Stomach (tissue), 4 donors: Measurements from ENCODE around the gene LMAN1L.

ENCODE experiments used
- POLR2A ChIP-seq, 4 donors: fragments of 450-650 bp; IDR thresholded peaks; one replicate each; pipeline ENCODE4 v1.6.1; 2016; ENCODE audit warnings: antibody characterized with exemption in 4 of 4, control low read depth in 2 of 4, mild to moderate bottlenecking in 1 of 4, moderate library complexity in 1 of 4
- POLR2AphosphoS5 ChIP-seq, 3 donors: sonication (generic); formaldehyde crosslinking; IDR thresholded peaks; one replicate each; pipeline ENCODE4 v1.6.1; 2016; ENCODE audit warnings: antibody characterized with exemption in 3 of 3
- TF ChIP-seq, protein P1 (sequence below), 7 experiments: fragments of 450-650 bp in 4 of 7; fragments of 200-600 bp in 3 of 7; sonication (generic) in 3 of 7; IDR thresholded peaks; one replicate each; pipeline ENCODE4 v1.5.1; 2016 to 2019; ENCODE audit warnings: antibody characterized with exemption in 7 of 7, control low read depth in 2 of 7, mild to moderate bottlenecking in 1 of 7

- no peak for TF ChIP-seq POLR2A (IDR thresholded peaks at IDR 0.05)
- TF ChIP-seq, protein P1, sequence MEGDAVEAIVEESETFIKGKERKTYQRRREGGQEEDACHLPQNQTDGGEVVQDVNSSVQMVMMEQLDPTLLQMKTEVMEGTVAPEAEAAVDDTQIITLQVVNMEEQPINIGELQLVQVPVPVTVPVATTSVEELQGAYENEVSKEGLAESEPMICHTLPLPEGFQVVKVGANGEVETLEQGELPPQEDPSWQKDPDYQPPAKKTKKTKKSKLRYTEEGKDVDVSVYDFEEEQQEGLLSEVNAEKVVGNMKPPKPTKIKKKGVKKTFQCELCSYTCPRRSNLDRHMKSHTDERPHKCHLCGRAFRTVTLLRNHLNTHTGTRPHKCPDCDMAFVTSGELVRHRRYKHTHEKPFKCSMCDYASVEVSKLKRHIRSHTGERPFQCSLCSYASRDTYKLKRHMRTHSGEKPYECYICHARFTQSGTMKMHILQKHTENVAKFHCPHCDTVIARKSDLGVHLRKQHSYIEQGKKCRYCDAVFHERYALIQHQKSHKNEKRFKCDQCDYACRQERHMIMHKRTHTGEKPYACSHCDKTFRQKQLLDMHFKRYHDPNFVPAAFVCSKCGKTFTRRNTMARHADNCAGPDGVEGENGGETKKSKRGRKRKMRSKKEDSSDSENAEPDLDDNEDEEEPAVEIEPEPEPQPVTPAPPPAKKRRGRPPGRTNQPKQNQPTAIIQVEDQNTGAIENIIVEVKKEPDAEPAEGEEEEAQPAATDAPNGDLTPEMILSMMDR (IDR thresholded peaks at IDR 0.05): no peak
- no peak for TF ChIP-seq POLR2AphosphoS5 (IDR thresholded peaks at IDR 0.05)
Observed at GRCh38 chr15:74768099-74768770, 44.4 kb upstream of the LMAN1L start.
